GM18519 (cell line): ENCODE data around the gene C19orf25.
"Not testable (repeated sequence)": the region's sequence is repeated elsewhere in the genome, so short reads cannot be mapped to it uniquely, and the experiment has no call there.

Experiments
- ATAC-seq: cut with Tn5 transposase; IDR thresholded peaks from one replicate; pipeline ENCODE4 v1.9.1; 2021; ENCODE audit warnings: mild to moderate bottlenecking, moderate library complexity; ENCODE audit not compliant: unreplicated experiment, low FRiP score

The C19orf25 gene

GRCh38 chr19:1512671-1513498 lies 33.9 kb upstream of the C19orf25 start, which contains the start of gene ADAMTSL5:
ADAMTSL5 (minus strand) TSS chr19:1513019; CDS start chr19:1510943, 2,076 bp downstream.
- no peak for ATAC-seq

GRCh38 chr19:1511318-1512317 lies 32.6 kb upstream of the C19orf25 start:
- ATAC-seq = no peak

GRCh38 chr19:1510807-1511206 lies 31.8 kb upstream of the C19orf25 start:
- no peak for ATAC-seq

GRCh38 chr19:1510442-1510806 lies 31.4 kb upstream of the C19orf25 start:
- ATAC-seq = no peak

- ATAC-seq = no peak
Observed at GRCh38 chr19:1509602-1510441, 30.8 kb upstream of the C19orf25 start.

- no peak for ATAC-seq
Observed at GRCh38 chr19:1508507-1508856, 29.5 kb upstream of the C19orf25 start.

GRCh38 chr19:1507763-1508506 lies 28.9 kb upstream of the C19orf25 start:
- no peak for ATAC-seq

- no peak for ATAC-seq
Observed at GRCh38 chr19:1507192-1507660, 28.2 kb upstream of the C19orf25 start.

GRCh38 chr19:1505991-1506881 lies 27.2 kb upstream of the C19orf25 start:
- no peak for ATAC-seq

- ATAC-seq = no peak
Observed at GRCh38 chr19:1505012-1505411, 26.0 kb upstream of the C19orf25 start.

- ATAC-seq = no peak
Observed at GRCh38 chr19:1503925-1504773, 25.1 kb upstream of the C19orf25 start.

GRCh38 chr19:1503089-1503924 lies 24.3 kb upstream of the C19orf25 start:
- no peak for ATAC-seq

- no peak for ATAC-seq
Observed at GRCh38 chr19:1502433-1503088, 23.5 kb upstream of the C19orf25 start.

- ATAC-seq = no peak
Observed at GRCh38 chr19:1501200-1501595, 22.2 kb upstream of the C19orf25 start.

GRCh38 chr19:1499231-1499630 lies 20.2 kb upstream of the C19orf25 start:
- not testable (repeated sequence) for ATAC-seq

GRCh38 chr19:1497578-1498235 lies 18.7 kb upstream of the C19orf25 start:
- ATAC-seq = no peak
